GM21367 (cell line): ENCODE results near the gene HLA-B.

Source experiments
- ATAC-seq: cut with Tn5 transposase; IDR thresholded peaks from one replicate; pipeline ENCODE4 v1.9.1; 2021; ENCODE audit not compliant: unreplicated experiment

HLA-B gene

DNA sequence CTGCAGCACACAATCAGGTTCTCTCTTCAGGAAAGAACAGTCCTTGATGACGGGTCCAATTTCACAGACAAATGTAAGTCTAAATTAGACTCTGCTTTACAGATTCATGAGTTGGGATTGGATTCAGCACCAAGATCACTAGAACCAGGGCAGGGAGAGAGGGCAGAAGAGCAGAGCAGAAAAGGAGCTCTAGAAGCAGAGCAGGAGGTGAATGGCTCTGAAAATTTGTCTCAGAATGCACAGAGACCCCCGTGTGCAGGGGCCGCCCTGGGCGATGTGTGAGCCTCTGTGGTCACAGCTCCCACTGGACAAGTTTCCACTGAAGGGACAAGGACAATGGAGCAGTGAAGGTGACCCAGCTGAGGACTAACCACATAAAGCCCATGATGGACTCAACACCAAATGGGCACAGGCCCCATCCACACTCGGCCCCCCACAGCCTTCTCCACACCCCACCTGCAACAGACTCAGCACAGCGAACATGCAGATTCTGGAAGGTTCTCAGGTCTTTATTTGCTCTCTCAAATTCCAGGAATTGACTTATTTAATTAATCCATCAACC, 3.5 kb downstream of the HLA-B start:
- ATAC-seq: no peak

DNA sequence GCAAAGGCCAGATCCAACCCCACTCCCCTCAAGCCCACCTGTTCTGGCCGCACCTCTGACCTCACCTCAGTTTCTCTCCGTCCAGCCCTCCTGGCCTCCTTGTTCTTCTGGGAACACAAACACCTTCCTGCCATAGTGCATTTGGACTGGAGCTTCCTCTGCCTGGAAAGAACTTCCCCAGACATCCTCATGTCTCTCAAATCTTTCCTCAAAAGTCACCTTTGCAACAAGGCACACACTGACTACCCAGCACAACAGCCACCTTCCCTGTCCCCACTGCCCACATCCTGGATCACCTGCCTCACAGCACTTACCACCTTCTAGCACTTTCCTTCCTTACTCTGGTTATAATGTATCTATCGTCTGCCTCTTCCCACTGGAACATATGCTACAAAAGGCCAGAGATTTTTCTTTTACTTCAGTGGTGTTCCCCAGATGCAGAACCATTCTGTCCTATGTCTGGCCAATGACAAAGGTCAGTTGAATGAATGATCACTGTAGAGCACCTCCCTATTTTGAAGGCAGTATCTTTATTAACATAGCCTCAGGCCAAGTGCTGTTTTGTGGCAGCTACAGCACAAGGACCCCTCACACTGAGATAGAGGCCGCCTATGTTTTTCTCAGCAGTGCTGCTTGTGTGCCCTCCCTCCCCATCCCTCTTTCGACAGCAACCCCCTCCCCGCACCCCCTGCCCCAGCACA, 4.1 kb downstream of the HLA-B start:
- ATAC-seq: no peak

DNA sequence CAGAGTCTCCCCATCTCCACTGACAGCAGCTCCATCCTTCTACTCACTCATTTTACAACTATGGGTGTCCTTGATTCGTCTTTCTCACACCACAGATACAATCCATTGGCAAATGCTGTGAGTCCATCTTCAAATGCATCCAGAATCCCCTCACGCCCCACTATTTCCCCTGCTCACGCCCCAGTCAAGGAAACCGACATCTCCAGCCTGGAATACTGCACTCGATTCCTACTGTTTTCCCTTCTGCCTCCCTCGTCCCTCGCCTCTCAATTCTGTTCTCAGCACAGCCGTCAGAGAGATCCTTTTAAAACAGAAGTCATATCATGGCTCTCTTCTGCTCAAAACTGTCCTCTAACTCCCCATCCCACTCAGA, 4.7 kb downstream of the HLA-B start:
- no peak for ATAC-seq

DNA sequence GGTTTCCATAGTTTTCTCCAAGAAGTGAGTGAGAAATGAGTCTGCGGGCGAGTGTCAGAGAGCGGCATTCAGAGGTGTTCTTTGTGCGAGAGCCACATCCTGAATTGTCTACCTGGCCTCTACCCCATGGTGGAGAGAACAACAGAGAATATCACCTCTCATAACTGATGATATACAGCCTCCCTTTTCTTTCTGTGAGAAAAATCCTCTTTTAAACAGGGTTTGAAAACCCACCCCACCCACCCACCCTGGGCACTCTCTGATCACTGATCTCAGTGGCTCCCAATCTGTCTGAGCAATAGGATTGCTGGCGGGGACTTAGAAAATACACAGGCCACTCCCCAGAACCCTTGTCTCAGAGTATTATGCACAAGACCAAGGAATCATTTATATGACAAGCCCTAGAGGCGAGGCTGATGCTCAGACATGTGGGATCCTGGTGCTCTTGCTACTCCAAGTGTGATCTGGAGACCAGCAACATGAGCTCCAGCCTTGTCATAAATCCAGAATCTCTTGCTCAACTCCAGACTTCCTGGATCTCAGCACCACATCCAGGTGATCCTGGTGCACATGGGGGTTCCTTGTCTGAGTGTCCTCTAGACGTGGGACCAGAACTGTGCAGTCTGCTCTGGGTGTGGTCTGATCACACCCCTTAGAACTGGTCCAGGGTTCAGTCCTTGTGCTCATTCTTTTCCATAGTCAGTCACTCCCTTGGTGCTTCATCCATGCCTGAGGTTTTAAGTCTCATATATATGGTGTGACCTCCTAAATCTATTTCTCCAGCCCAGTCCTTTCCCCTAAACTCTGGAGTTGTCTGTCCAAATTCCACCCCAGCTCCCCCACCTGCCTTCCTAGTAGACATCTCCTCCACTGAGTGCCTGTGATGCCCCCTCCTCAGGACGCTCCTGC, 5.3 kb downstream of the HLA-B start:
- ATAC-seq: no peak

DNA sequence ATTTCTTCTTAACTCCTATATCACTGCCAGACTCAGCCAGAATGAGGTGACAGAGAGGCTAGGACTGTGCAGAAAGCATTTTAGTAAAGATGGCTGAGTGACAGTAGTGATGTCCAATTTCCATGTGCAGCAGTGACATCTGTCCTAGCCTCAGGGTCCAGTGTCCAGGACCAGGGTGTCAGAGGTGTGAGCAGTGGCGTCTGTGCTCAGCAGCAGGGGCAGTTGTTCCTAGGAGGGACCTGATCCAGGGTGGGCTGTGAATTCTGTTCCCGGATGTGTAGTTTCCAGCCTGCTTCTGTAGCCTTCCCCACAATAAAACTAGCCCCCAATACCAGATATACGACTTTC, 6.0 kb downstream of the HLA-B start:
- ATAC-seq: no peak

DNA sequence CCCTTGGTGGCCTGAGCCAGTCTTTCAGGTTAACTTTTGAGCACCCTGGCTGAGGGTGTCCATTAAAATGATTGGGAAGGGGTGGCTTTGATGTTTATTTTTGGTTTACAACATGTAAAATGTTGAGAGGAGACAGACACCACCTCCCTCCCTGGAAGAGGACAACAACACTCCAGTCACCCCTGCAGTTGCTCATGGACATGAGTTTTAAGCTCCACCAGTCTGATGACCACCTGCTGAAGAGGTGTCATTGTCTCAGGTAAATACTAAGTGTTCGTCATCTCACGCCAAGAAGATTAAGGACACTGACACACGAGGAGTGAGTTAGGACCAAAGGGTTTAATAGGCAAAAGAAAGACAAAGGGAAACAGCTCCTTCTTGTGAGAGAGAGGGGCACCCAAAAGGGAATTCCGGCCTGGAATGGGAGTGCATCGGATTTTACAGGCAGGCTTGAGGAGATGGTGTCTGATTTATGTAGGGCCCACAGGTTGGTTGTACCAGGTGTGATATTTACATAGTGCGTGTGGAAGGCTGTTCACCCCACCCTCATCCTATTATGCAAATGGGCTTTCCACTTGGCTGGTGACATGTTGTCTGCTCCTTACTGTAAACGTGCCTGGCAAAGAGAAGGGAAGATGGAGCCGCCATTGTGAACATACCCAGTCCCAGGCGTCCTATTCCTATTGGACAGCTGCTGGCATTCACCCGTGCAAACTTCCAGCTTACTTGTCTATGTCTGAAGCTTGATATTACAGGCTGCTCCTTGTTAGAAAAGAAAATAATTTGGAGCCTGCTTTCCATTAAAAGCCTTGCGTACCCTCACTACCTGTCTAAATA, 6.6 kb downstream of the HLA-B start:
- no peak for ATAC-seq

DNA sequence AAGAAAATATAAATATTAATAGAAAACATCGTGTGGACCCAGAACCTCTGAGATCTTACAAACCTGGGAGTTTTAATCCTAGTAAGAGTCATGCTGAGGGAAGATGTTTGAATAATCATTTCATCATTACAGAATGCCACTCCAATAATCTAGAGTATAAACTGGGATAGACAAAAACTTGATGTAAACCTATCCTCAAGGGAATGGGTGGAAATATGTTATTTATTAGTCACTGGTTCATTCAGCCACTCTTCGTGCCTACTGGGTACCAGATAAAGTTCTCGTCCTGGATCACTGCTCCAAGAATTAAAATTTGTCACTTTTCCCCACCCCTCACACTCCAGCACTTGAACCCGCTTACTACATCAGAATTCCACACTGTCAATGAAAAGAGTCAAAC, 7.7 kb downstream of the HLA-B start:
- ATAC-seq: no peak

DNA sequence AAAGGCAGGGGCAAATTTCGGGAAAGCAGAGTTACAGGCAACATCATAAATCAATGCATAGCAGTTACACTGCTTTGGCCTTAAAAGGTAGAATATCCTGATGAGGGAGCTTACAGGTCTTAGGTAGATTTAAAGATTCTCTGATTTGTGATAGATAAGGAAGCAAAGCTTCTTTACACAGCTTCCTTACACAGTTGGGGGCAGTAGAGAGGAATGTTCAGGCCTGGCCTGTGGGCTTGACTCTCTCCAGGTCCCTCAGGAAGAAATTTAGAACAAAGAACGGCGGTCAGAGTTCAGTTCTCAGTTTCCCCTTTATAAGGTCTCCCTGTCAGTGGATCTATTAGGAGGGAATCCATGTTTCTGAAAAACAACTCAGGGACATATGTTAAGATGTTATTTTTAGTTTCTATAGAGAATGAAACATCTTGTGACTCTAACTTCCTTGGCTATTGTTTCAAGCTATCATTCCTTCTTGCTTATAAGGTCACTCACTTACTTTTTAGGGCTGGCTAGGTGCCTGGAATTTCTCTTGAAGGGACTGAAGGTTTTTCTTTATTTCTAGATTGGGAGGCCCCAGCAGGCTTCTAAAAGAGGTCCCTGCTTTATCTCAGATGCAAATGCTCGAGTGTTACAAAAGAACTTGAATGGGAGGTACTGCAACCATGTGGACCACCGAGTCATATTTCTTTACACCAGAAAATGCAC, 11.8 kb downstream of the HLA-B start:
- no peak for ATAC-seq

DNA sequence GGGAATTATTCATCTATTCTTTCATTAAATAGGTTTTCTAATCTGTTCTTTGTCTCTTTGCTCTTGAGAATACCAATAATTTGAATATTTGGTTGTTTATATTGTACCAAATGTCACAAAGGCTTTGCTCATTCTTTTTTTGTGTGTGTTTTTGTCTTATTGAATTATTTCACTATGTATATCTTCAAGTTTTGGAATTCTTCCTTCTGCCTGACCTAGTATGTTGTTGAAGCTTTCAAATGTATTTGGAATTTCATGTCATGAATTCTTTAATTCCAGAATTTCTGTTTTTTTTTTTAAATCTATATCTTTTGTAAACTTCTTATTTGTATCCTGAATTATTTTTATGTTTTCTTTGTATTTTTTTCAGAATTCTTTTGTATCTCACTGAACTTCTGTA, 16.8 kb downstream of the HLA-B start:
- ATAC-seq: no peak

DNA sequence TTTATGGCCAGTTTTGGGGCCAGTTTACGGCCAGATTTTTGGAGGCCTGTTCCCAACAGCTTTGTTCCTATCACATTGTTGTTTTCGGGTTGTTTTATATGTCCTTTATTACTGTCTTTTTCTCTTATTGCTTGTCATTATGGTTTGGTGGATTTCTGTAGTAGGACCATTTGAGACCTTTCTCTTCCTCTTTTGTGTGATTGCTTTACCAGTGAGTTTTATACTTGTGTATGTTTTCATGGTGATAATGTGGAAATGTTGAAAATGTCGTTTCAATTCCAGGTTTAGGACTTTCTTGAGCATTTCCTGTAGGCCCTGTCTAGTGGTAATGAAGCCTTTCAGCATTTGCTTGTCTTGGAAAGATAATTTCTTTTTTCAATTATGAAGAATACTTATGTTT, 17.8 kb downstream of the HLA-B start:
- no peak for ATAC-seq

DNA sequence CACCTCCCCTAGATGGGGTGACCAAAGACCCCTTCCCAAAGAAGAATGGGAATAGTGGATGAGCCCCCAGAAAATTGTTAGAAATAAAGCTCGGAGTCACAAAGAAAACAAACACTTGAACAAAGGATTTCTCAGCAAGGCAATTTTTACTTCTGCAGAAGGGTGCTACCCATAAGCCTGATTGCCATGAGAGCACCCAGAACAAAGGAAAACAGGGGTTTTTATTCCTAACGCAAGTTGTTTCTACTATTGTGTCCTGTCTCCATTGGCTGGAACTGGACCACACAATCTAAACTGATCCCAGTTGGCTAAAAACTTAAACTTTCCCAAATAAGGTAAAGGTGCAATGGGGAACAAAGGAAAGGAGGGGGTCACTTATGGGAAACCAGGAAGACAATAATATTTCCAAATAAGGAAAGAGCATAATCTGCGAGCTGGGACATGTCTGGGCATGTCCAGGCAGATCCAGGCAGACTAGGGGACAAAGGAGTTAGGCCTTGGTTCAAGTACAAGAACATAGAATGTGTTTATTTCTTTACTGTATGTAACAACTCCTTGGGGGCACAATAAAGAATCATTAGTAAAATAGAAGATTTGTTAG, 20.0 kb downstream of the HLA-B start:
- no peak for ATAC-seq

DNA sequence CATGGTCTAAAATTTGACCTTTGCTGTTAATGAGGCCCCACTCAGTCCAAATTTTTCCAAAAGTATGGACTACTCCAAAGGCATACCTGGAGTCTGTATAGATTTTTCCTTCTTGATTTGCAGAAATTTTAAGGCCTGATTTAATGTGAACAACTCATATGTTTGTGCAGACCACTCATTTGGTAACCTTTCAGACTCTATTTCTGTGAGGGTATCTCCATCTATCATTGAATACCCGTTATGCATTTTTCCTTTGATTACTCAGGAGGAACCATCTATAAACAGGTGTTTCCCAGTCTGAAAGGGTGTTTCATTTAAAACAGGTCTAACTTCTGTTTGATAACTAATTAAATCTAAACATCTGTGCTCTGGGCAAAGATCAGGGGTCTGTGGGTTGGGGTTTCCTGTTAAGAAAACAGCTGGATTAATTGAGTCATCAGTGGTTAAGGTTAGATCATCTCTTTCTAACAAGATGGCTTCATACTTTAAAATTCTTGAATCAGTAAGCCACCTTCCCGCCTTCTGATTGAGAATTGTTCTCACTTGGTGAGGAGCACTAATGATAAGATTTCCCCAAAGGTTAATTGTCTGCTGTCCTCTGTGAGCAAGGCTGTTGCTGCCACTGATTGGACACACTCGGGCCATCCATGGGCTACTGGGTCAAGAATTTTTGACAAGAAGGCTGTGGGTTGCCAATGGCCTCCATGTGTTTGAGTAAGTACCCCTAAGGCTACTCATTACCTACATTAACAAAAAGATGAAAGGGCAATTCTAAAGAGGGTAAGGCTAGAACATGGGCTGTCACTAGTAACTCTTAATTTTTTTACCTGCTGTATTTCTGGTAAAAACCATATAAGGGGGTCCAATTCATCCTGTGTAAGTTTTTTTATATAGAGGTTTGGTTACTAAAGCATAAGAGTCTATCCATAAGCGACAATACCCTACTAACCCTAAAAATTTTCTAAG, 24.1 kb downstream of the HLA-B start:
- ATAC-seq: no peak

DNA sequence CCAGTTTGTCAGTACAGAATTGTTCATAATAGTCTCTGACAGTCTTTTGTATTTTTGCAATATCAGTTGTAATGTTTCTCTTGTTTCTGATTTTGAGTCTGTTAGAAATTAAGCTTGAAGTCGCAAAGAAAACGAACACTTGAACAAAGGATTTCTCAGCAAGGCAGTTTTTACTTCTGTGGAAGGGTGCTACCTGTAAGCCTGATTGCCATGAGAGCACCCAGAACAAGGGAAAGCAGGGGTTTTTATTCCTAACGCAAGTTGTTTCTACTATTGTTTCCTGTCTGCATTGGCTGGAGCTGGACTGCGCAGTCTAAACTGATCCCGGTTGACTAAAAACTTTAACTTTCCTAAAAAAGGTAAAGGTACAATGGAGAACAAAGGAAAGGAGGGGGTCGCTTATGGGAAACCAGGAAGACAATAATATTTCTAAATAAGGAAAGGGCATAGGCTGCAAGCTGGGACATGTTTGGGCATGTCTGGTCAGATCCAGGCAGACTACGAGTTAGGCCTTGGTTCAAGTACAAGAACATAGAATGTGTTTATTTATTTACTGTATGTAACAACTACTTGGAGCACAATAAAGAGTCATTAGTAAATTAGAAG, 28.5 kb downstream of the HLA-B start:
- ATAC-seq: no peak

DNA sequence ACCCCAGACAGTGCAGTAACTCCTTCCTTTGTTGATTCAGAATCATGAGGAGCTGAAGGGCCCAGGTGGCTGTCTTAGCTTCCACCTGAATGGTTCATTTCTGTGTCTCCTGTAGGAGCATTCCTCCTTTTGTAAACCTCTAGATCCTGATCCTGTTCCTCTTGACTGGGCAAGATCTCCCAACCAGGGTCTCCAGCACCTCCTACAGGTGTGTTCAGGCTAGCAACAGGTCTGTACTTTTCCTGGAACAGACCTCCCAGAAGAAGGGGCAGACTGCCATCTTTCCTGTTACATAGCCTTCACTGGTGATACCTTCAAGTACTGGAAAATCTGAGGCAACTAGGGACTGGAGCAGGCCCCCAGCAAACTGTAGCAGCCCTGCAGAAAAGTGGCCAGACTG, 35.2 kb downstream of the HLA-B start:
- no peak for ATAC-seq

DNA sequence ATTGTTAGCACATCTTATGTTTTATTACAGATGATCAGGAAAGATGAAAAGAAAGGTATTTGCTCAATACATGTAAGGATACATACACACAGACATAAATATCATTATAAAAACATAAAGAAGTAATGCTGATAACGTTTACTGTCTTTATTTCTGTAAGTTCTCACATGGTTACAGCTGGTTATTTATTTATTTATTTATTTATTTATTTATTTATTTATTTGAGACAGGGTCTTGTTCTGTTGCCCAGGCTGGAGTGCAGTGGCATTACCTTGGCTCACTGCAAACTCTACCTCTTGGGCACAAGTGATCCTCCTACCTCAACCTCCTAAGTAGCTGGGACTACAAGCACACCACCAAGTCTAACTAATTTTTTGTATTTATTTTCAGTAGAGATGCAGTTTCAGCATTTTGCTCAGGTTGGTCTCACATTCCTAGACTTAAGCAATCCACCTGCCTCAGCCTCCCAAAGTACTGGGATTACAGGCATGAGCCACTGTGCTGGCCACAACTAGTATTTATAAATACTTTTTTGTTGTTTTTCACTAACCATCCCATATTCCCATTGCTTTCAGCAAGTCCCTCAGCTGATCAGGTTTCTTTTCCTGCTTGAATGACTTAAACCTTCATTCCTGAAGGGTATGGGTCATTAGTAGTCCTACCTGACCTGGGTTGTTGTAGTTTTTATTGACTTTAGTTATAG, 35.8 kb downstream of the HLA-B start:
- no peak for ATAC-seq

DNA sequence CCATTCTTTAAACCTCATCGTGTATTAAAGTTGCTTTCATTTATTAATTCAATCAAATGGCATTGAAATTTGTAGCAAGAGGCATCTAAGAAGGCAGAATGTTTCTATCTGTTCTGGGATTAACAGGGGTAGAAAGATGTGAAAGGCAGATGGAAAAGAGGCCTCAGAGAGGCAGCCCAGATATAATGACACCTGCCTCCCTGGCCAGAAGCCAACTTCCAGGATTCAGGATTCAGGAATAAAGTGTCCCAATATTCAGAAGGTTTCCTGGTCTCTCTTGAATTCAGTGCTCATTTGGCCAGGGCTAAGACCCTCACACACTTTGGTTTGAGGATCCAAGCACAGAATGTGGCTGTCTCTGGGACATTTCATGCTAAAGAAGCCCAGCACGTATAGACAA, 39.9 kb downstream of the HLA-B start:
- no peak for ATAC-seq

DNA sequence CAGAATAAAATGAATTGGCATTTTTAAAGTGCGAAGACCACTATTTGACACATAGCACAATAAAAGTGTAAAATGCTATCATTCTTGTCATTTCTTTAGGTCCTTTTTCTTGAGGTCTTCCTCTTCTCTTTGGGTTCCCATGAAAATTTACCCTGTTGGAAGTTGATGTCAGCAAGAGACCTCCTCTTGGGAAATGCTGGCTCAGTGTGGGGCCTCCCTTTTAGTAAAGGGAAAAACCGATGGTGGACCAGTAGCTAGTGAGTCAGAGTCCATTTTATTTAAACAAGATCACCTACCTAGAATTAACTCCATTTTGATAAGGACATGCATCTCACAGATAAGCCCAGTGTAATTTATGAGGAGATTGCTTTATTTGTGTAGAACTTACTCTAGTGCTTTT, 47.3 kb downstream of the HLA-B start:
- ATAC-seq: no peak

DNA sequence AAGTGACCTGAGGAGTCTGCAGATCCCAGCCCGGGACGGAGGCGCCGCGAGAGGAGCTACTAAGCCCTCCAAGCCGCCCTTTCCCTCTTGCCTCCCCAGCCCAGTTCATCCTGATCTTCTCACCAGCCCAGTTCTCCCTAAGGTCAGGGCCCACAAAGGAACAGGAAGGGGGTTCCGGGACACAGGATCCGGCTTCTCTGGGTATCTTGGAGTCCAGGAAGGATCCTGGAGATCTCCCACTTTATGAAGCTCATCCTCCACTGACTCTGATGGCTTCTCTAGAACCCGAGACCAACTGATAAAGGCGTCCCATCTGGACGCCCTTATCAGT, 48.2 kb downstream of the HLA-B start:
- no peak for ATAC-seq
